IPS-NIHi11 (cell line): ENCODE data around the gene MSH3.
"Not testable (repeated sequence)": the region's sequence is repeated elsewhere in the genome, so short reads cannot be mapped to it uniquely, and the experiment has no call there.

Source experiments
- DNase-seq: peaks from one replicate; pipeline ENCODE4 v3.0.0; 2012; ENCODE audit warnings: mixed read lengths, low spot score

Gene MSH3

DNA sequence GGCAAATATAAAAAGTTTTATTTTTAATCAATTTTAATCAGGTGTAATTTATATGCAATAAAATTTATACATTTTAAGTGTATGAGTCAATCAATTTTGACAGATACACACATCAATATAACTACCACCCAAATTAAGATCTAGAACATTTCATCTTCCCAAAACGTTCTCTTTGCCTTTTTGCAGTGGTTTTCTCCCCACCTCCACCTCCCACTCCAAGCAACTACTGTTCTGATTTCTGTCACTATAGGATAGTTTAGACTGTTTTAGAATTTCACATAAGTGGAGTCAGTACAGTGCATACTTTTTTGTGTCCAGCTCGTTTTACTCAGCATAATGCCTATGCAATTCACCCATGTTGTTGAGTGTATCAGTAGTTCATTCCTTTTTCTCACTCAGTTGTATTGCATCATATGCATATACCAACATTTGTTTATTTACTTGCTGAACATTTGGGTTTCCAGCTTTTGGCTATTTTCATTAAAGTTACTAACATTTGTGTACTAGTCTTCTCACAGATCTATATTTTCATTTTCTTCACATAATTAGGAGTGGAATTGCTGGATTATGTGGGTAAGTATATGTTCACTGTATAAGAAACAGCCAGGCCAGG, 52.5 kb downstream of the MSH3 start:
- DNase-seq, result no peak

DNA sequence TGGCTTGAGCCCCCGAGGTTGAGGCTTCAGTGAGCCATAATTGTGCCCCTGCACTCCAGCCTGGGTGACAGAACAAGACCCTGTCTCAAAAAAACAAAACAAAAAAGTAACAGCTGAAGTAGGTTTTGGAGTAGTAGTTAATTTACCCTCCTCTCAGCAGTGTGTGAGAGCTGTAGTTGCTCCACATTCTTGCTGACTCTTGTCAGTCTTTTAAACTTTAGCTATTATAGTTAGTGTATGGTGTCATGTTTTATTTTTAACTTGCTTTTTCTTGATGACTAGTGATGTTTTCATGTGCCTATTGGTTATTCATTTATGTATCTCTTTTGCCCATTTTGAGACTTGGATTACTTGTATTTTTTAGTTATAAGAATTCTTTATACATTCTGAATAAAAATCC, 53.2 kb downstream of the MSH3 start:
- DNase-seq, result no peak

DNA sequence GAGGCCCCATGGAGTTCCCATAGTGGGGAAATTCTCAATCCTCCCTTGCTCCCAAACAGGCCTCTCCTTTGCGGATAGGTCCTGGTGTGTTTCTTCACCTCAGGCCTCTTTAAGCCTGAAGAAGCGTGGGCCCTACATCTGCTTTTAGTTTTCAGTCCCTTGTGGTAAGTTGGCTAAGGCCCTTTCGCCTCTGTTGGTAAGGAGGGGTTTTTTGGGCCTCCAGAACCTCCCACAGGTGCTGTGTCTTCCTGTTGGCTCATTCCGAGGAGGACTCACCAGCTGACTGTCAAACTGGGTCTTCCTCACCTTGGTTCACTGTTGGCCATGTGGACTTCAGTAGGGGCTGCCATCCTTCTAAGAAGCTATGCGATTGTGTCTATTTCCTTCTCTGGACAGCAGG, 56.8 kb downstream of the MSH3 start:
- no peak for DNase-seq

DNA sequence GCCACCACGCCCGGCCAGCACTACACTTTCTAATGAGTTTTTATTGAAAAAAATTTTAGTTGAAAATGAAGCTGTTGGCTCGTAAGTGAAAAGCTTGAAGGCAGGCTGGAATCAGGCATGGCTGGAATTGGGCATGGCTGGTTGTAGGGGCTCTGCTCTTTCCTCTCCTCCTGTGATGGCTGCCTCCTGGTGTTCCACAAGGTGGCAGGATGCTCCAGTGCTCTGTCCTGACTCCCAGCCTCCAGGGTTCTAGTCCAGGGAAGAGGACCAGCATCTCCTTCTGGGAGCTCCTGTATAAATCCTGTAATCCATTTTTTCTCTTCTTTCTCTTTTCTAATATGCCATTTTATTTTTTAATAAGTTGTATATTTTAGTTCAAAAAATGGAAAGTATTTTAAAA, 57.5 kb downstream of the MSH3 start:
- DNase-seq, result peak; percentile 68

DNA sequence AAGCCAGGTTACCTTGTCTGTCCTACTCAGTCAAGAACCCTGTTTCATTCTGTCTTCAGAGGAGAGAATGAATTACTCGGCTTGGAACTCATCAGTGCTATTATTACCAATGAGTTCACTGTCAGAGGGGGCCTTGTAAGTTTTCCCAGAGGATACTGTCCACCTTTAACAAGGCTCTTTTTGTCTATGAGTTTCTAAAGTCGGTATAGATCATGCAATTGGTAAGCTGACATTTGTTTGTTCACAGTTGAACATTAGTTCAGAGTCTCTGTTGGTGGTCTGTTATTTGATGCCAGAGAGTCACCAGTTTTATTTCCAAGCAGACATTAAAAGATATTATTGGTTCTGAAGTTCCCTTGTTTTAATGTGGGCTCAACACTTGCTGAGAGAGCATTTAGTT, 58.5 kb downstream of the MSH3 start:
- no peak for DNase-seq

DNA sequence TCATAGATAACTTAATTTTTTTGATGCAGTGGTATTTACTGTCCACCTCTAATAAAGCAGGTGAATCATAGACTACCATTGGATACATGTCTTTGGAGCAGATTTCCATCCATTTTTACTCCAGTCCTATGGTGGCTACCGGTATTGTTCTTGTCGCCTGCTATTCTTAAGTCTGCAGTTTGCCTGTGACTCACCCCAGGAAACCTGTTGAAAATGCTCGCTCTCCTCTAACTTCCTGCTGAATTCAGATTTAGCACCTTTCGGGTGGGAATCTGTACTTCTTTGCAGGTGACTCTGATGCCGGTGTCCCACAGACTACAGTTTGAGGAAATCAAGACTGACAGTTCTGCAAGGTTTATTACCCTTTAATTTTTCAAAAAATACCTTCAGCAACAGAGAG, 59.2 kb downstream of the MSH3 start:
- no peak for DNase-seq

DNA sequence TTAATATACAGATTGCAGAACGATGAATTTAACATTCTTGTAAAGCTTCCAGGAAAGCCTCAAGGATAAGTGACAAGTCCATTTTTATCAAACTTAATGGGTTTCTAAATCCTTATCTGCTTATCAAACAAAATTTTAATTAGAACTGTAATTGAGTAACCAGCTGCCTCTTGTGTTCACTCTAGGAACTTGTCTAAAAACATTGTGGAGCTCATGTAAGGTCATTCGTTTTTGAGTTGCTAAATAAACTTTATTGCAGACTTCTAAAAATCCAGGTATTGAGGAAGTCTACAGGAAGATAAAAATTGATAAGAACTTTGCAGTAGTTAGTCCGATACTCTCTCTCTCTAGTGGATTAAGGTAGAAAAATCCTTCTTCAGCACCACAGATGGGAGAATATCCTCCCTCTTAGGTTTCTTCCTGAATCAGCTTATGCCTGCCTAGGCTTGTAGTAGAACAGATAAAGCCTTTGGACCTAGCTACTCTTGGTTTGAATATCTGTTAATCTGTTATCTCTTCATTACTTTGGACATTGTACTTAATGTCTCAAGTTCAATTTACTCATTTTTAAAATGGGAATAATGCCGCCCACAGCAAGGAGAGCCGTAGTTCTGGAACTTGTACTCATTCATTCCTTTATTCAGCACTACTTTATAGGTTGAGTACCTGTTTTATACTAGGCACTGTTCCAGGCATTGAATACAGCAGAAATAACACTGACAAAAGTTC, 60.3 kb downstream of the MSH3 start:
- DNase-seq, result no peak

DNA sequence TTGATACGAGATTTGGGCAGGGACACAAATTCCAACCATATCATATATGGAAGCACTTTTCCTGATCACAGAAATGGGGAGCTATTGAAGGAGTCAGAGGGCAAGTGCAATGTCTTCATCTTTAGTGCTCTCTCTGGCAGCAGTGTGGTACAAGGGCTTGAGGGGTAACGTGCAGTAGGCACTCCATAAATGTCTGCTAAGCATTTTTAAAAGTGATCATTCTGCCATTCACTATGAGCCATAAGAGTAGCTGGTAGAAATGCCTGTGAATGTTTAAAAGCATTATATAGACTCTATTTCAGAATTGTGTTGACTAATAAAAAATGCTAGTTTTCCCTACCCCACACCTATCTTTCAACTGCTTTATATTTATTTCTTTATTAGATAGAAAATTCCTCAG, 61.4 kb downstream of the MSH3 start:
- no peak for DNase-seq

DNA sequence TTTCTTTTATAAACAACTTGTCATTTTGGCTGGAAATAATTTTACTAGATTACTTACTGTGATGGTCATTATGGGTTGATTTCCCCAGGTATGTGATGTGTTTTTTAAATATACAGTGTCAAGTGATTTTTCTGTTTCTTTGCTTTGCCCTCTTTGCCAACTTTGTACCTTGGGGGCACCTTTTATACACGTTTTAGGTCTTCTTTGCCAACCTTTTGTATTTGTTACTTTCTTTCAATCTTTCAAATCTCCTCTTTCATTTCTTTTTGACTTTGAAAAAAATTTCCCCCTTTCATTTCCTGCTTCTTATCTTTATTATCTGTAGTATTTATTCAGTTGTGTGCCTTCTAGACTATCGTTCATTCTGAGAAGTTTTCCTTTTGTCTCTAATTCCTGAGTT, 65.7 kb downstream of the MSH3 start:
- no peak for DNase-seq

DNA sequence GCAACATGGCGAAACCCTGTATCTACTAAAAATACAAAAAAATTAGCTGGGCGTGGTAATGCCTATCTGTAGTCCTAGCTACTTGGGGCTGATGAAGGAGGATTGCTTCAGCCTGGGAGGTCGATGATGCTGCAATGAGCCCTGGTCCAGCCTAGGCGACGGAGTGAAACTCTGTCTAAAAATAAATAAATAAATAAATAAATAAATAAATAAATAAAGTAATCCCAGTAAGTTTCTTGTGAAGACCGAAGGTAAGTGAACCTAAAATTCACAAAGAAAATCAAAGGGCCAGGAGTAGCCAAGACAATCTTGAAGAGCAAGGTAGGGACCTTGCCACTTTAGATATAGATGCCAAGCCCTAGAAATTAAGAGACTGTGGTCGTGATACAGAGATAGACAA, 68.5 kb downstream of the MSH3 start:
- DNase-seq, result no peak

DNA sequence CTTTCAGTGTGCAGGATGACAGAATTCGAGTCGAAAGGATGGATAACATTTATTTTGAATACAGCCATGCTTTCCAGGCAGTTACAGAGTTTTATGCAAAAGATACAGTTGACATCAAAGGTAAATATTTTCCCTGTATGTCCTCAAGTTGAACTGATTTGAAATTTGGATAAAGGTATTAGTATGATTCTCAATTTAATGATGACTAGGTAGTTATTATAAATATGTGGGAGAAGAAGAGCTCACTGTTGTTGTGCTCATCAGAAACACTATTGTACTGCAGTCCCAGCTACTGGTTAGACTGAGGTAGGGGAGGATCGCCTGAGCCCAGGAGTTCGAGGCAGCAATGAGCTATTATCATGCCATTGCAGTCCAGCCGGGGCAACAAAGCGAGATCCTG, 71.0 kb downstream of the MSH3 start:
- DNase-seq, result no peak

DNA sequence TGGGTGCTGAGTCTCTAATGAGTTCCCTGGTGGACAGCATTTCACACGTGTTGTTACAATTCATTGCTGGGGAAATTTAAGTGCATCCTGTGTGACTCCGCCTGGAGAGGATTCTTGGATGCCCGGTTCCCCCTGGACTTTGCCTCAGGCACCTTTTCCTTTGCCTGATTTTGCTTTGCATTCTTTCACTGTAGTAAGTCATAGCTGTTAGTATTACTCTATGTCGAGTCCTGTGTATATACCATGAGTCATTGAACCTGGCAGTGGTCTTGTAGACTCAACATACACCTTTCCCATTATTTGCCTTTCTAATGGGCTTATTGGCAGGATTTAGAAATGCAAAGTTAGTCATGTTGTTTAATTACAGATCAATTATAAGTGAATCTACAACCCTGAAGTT, 82.3 kb downstream of the MSH3 start:
- no peak for DNase-seq

DNA sequence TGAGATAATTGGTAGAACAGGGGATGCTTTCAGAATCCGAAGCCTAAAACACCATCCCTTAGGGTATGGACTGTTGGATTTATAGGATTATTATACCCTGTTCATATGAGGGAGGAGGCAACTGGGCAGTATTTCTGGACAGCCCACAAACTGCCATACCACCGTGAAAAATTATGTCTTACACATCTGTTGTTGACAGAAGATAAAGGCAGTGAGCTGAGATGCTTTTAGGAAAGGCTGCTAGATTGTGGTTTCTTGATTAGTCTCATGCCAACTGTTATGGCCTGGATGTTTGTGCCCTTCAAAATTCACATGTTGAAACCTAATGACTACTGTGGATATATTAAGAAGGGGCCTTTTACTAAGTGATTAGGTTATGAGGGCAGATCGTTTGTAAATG, 84.0 kb downstream of the MSH3 start:
- no peak for DNase-seq

DNA sequence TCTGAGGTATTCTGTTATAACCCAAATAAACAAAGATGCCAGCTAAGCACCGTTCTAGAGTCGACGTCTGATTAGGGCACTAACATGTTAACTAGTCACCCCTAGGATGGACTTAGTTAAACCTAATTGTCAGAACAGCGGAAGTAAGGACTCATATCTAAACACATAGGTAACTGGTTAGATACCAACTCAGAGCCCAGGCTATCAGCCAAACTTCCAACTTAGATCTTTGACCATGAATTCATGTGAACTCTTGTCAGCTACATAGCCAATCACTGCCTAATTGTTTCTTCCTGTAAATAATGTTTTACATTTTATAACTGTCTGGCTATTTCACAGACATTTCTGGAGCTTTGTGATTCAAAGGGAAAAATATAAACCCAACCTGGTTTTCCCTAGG, 84.6 kb downstream of the MSH3 start:
- no peak for DNase-seq

DNA sequence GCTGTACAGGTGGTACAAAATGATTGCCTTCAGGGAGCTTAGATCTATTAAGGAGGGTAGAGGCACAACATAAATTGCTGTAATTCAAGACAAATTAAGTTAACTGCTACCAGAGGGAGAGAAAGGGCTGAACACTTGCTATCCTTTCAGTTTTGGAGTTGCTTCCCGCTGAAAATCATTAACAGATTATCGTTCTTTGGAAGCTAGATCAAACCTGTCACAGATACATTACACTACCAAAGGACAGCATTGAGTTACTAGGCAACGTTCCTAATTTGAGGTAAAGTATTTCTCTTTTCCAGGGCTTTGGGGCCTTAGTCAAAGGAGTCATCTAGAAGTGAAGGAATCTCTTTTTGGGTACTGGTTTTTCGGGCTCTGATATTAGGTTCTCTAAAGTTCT, 85.0 kb downstream of the MSH3 start:
- no peak for DNase-seq

DNA sequence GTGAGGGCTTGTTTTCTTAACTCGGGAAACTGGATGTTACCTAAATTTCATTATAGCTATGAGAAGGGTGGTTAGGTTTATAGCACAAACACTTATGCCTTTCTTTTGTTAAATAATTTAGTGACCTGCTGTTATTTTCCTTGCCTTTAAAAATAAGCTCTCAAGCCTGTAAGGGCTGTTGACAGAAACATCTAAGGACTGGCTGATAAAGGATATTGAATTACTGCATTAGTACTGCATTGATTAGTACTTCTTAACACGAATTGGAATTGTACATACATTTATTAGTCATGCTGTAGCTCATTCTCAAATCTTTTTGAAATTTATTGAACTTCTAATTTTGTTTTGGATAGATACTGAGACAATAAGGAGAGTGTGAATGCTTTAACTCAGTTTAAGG, 85.4 kb downstream of the MSH3 start:
- DNase-seq, result no peak

DNA sequence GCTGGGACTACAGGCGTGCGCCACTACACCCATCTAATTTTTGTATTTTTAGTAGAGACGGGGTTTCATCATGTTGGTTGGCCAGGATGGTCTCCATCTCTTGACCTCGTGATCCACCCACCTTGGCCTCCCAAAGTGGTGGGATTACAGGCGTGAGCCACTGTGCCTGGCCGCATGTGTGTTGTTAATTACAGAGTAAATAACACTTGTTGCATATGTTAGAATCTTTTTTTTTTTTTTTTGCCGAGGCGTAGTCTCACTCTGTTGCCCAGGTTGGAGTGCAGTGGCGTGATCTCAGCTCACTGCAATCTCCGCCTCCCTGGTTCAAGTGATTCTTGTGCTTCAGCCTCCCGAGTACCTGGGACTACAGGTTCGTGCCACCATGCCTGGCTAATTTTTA, 86.0 kb downstream of the MSH3 start:
- DNase-seq, result not testable (repeated sequence)

DNA sequence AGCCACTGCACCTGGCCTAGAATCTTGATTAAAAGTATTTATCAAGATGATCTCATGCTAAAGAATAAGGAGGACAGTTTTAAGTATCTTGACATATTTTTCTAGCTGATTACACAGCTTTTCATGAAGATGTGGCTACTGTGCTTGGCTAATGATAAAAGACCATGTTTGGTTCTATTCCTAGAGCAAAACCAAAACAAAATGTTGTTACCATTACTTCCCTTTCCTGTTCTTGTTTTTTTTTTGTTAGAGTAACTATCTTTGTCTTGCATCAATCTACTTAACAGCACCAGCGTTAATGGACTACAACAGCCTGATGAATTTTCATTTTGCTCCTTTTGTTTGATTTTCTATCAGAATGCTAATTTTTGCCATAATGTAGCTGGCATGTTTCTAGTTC, 86.5 kb downstream of the MSH3 start:
- DNase-seq, result no peak

DNA sequence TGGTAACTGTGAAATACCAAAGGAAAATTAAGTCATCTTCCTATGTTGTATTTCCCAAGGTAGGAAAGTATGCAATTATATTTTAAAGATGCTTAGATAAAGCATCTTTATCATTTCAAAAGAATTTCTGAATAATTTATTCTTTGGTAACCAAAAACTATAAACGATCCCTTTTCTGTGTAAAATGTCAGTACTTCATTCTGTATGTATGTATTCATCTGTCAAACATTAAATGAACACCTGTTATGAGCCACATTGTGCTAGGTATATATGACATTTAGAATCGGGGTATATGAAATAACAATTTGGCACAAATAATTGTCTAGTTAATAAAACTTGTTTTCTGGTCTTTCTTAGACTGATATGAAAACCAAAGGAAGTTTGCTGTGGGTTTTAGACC, 89.7 kb downstream of the MSH3 start:
- no peak for DNase-seq

DNA sequence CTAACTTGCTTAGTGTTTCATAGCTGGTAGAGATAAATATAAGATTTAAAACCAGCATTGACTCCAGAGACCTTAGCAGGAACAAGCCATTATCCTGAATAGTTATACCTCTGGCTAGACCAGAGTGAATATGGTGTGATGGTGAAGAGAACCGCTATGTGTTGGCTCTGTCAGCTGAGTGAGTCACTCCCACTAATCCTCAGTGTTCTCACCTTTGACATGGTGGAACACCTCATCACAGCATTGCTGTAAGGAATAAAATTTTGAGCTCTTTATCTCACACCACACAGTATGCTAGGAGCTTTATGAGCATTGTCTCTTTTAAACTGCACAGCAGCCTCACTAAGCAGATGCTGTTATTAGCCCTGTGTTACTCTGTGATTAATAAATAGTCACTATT, 91.0 kb downstream of the MSH3 start:
- no peak for DNase-seq

DNA sequence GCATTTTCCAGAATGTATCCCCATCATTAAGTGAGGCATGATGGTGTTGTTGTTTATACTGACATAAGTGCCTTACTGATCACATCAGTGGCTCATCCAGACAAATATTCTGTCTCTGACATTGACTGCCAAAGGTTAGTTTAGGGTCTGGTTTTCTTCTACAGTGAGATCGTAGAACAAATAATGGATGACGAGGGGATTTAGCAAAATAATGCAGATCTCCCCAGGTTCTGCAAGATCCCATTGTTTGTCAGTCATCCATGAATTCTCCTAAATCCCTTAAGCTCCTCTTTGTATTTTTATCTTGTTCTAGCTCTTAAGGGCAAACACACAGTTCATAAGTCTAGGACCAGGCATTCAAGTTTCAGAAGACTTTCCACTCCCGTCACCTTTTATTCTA, 93.5 kb downstream of the MSH3 start:
- peak; percentile 21 for DNase-seq

DNA sequence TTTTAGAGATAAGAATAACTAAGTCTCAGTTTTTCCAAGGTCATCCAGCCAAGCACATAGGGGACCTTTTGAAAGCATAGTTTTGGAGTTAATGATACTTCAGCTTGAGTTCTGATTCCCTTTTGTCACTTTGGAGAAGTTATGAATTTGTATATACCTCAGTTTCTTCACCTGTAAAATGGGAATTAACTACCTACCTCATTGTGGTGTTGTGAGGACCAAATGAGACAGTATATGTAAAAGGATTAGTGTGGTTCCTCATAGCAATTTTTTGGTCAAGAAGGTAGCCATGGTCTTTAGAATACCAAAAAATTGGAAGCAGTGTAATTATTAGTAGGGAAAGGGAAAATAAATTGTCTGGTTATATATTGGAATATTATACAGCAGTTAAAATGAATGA, 98.0 kb downstream of the MSH3 start:
- no peak for DNase-seq

DNA sequence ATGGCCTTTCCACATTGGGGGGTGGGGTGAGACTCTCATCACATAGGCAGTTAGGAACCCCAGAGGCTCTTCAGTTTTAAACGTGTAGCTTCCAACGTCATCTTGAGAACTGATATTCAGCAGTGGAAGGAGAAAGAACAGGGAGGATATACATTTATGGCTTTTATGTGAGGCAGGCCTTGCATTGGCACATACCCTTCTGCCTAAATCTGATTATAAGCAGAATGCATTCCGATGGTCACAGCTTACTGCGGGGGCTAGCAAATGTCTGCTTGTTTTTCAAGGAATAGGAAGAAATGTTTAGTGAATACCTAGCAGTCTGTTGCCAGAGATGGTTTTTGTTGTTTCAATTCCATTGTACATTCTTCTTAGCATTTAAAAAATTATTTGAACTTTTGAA, 99.3 kb downstream of the MSH3 start:
- DNase-seq, result no peak

DNA sequence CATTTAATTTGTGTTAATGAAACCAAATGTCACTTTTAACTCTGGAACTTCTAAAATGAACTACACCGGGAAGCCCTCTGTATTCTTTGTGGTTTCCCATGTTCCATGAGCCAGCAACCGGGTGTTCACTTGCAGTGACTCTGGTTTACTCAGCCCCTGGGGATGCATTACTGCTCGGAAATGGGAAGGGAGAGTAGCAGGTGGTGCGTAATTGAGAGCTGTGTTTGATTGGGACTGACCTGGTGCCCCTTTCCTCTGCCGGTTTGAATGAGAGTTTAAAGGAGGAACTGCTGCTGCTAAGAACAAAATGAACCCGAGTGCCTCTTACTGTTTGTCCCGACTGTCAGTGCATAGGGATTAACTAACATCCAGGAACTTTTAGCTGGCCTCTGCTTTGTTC, 100.4 kb downstream of the MSH3 start:
- no peak for DNase-seq
